HCT116 (cell line): Measurements from ENCODE around the gene TDRD7. TPM values are rescaled to one million over a fixed set of nuclear protein-coding genes. Genes with fewer than 3 reads are reported as not detected.

Experiments used
- ATAC-seq: fragments of 200-7000 bp; cut with Tn5 transposase; 2 replicates; pipeline ENCODE4 v1.9.1; 2020; ENCODE audit warnings: mild to moderate bottlenecking, moderate library complexity
- BruUV-seq: library from RNA; stranded (reverse); fragments of 400-500 nt; replicated peaks from 2 replicates; lab custom pipeline; 2021; lab: Mats Ljungman, UMichigan
- CTCF ChIA-PET: fragments of 300-600 bp; sonication (Branson Sonifier 250); formaldehyde crosslinking; loops from one replicate; lab custom pipeline; 2021; ENCODE audit warnings: antibody characterized with exemption; lab: Charles Lee
- POLR2A ChIA-PET: fragments of 300-600, 350-600 bp; sonication (Branson Sonifier 250); formaldehyde crosslinking; loops from one replicate; lab custom pipeline; 2021; ENCODE audit warnings: antibody characterized with exemption; lab: Charles Lee
- RAD21 ChIA-PET, 2 experiments: fragments of 300-600 bp; sonication (Branson Sonifier 250); formaldehyde crosslinking; loops; one replicate each; lab custom pipeline; 2023; ENCODE audit warnings: low total read pairs in 2 of 2; ENCODE audit not compliant: uncharacterized antibody in 2 of 2, unreplicated experiment in 2 of 2, low non-redundant PET in 1 of 2; lab: Charles Lee
- DNase-seq: peaks from one replicate; pipeline ENCODE4 v3.0.0-alpha.2; 2010; ENCODE audit warnings: low read depth, low spot score
- H2AFZ ChIP-seq: fragments of 200-600 bp; shearing (Covaris generic), sonication (generic); 2 replicates; pipeline ENCODE4 v1.6.1; 2017; ENCODE audit warnings: low read depth, mixed run types, mixed read lengths, antibody characterized with exemption, low read length; ENCODE audit not compliant: poor library complexity, severe bottlenecking
- H3K27ac ChIP-seq: 2 replicates; pipeline ENCODE4 v1.5.1; 2012; ENCODE audit warnings: low read depth, low read length
- H3K27me3 ChIP-seq: fragments of 200-600 bp; sonication (generic); 2 replicates; pipeline ENCODE4 v1.6.1; 2016; ENCODE audit warnings: mixed run types, low read length, mixed read lengths; ENCODE audit not compliant: insufficient read depth
- H3K36me3 ChIP-seq, 2 experiments: fragments of 200-500 bp in 1 of 2; fragments of 200-600 bp in 1 of 2; sonication (Bioruptor generic) in 1 of 2; sonication (generic) in 1 of 2; 2 replicates each; pipeline versions ENCODE4 v1.5.1 to v1.6.1; 2014 to 2016; ENCODE audit warnings: low read length in 2 of 2, inconsistent platforms in 1 of 2, mixed read lengths in 1 of 2, mixed run types in 1 of 2; ENCODE audit not compliant: insufficient read depth in 2 of 2, control insufficient read depth in 1 of 2
- H3K4me1 ChIP-seq, 2 experiments: fragments of 200-600 bp in 1 of 2; sonication (generic) in 1 of 2; 2 replicates each; pipeline versions ENCODE4 v1.5.1 to v1.6.1; 2012 to 2017; ENCODE audit warnings: low read length in 2 of 2, inconsistent platforms in 1 of 2, mild to moderate bottlenecking in 1 of 2, mixed read lengths in 1 of 2, mixed run types in 1 of 2, moderate library complexity in 1 of 2; ENCODE audit not compliant: insufficient read depth in 2 of 2, control insufficient read depth in 1 of 2
- H3K4me2 ChIP-seq: fragments of 200-600 bp; sonication (generic); 2 replicates; pipeline ENCODE4 v1.6.1; 2017; ENCODE audit warnings: mixed run types, low read length, mixed read lengths
- H3K4me3 ChIP-seq, 2 experiments: fragments of 200-600 bp in 1 of 2; sonication (generic) in 1 of 2; replicated peaks in 1 of 2; 2 replicates each; pipeline ENCODE4 v1.5.1; 2011 to 2016; ENCODE audit warnings: low read length in 2 of 2, control low read depth in 1 of 2, low read depth in 1 of 2, mild to moderate bottlenecking in 1 of 2, mixed read lengths in 1 of 2, mixed run types in 1 of 2
- H3K79me2 ChIP-seq: fragments of 200-600 bp; sonication (generic); 2 replicates; pipeline ENCODE4 v1.6.1; 2017; ENCODE audit warnings: mild to moderate bottlenecking, mixed run types, low read length, moderate library complexity, mixed read lengths; ENCODE audit not compliant: insufficient read depth
- H3K9ac ChIP-seq: fragments of 200-600 bp; sonication (generic); 2 replicates; pipeline ENCODE4 v1.6.1; 2016; ENCODE audit warnings: low read length, mixed read lengths
- H3K9me2 ChIP-seq: fragments of 200-600 bp; sonication (generic), shearing (Covaris generic); 2 replicates; pipeline ENCODE4 v1.6.1; 2017; ENCODE audit warnings: mixed run types, mild to moderate bottlenecking, moderate library complexity; ENCODE audit not compliant: insufficient read depth
- H3K9me3 ChIP-seq, 2 experiments: fragments of 200-500 bp in 1 of 2; fragments of 200-600 bp in 1 of 2; sonication (Bioruptor generic) in 1 of 2; sonication (generic) in 1 of 2; 2 replicates each; pipeline ENCODE4 v1.6.1; 2014 to 2017; ENCODE audit warnings: low read length in 2 of 2, mixed read lengths in 2 of 2, inconsistent platforms in 1 of 2, low read depth in 1 of 2, mild to moderate bottlenecking in 1 of 2, mixed run types in 1 of 2, moderate library complexity in 1 of 2; ENCODE audit not compliant: control insufficient read depth in 1 of 2, insufficient read depth in 1 of 2
- H4K20me1 ChIP-seq: fragments of 200-600 bp; sonication (generic), shearing (Covaris generic); 2 replicates; pipeline ENCODE4 v1.6.1; 2017; ENCODE audit warnings: mixed run types, mild to moderate bottlenecking, moderate library complexity; ENCODE audit not compliant: insufficient read depth
- CBX3 ChIP-seq: IDR thresholded peaks from 2 replicates; pipeline ENCODE4 v1.6.1; 2012; ENCODE audit warnings: low read depth
- CTCF ChIP-seq, 3 experiments: fragments of 200-600 bp in 1 of 3; sonication (generic) in 1 of 3; IDR thresholded peaks in 2 of 3; conservative IDR thresholded peaks in 1 of 3; 2 replicates each; pipeline ENCODE4 v1.5.1; 2012 to 2017; ENCODE audit warnings: low read depth in 2 of 3, low read length in 2 of 3, antibody characterized with exemption in 1 of 3, borderline replicate concordance in 1 of 3, control low read depth in 1 of 3, mild to moderate bottlenecking in 1 of 3, mixed read lengths in 1 of 3, mixed run types in 1 of 3, moderate library complexity in 1 of 3; ENCODE audit not compliant: insufficient read depth in 1 of 3
- ELF1 ChIP-seq: IDR thresholded peaks from 2 replicates; pipeline ENCODE4 v1.6.1; 2012; ENCODE audit warnings: low read depth, borderline replicate concordance
- EZH2phosphoT487 ChIP-seq: fragments of 200-600 bp; IDR thresholded peaks from 2 replicates; pipeline ENCODE4 v1.6.1; 2018; ENCODE audit warnings: antibody characterized with exemption, borderline replicate concordance
- FOSL1 ChIP-seq: IDR thresholded peaks from 2 replicates; pipeline ENCODE4 v1.6.1; 2012; ENCODE audit warnings: low read depth
- JUND ChIP-seq: IDR thresholded peaks from 2 replicates; pipeline ENCODE4 v1.6.1; 2012
- POLR2A ChIP-seq: IDR thresholded peaks from 2 replicates; pipeline ENCODE4 v1.7.0; 2011; ENCODE audit warnings: borderline replicate concordance; ENCODE audit not compliant: insufficient read depth, insufficient read length; ENCODE audit errors: extremely low read depth
- REST ChIP-seq: IDR thresholded peaks from 2 replicates; pipeline ENCODE4 v1.6.1; 2012; ENCODE audit warnings: low read depth
- SRF ChIP-seq: IDR thresholded peaks from 2 replicates; pipeline ENCODE4 v1.6.1; 2012; ENCODE audit warnings: low read depth
- ZNF274 ChIP-seq: fragments of 200-500 bp; sonication (Bioruptor generic); IDR thresholded peaks from 2 replicates; pipeline ENCODE4 v1.6.1; 2014; ENCODE audit warnings: mild to moderate bottlenecking, low read depth, low read length, inconsistent platforms
- intact Hi-C: fragments of 100-400 bp; cut with micrococcal nuclease; formaldehyde crosslinking; loops from 2 replicates; pipeline ENCODE4 v1.10.0; 2022
- total RNA-seq: library from RNA; stranded (reverse); gene quantifications from one replicate; pipeline ENCODE4 v1.2.1, GENCODE V29; 2021; ENCODE audit not compliant: unreplicated experiment
- TF ChIP-seq, protein P1 (sequence below): IDR thresholded peaks from 2 replicates; pipeline ENCODE4 v1.6.1; 2012

The TDRD7 gene
- total RNA-seq, 1 experiment from 2014 or later, result 8.0 TPM

DNA sequence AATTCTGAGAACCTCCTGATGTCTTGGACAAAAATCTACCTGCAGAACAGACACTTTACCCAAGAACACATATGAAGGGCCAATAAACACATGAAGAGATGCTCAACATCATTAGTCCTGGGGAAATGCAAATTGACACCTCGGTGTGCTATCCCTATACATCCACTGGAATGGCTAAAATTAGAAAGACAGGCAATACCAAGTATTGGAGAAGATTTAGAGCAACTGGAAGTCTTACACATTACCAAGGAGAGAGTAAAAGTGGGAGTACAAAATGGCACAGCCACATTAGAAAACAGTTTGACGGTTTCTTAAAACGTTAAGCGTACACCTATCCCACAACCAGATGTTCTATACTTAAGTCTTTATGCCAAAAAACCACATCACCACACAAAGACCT is 3.3 kb upstream of the TDRD7 start:
- Histone ChIP-seq H3K9me2 (no peaks in the 10 kb centered on the region), H3K9ac (no peak overlapping the region), H3K27me3 (no peaks in the 10 kb centered on the region), H4K20me1 (no peaks in the 10 kb centered on the region), H3K36me3 (no peaks in the 10 kb centered on the region), H2AFZ (no peak overlapping the region), H3K4me3 (no peak overlapping the region), H3K4me2 (no peak overlapping the region), H3K4me1 (peaks cover 0 to 12% of the 10 kb centered on the region in 2 experiments; a peak in 2 of 4 replicates), H3K27ac (no peak overlapping the region), H3K9me3 (peaks cover 0 to 9% of the 10 kb centered on the region in 2 experiments; a peak in 1 of 4 replicates), H3K79me2 (no peaks in the 10 kb centered on the region)
- DNase-seq (no peak), ATAC-seq (no peak)
- ChIA-PET CTCF (interaction anchor here (1.5 kb wide), 1 partner anchor 93 kb away, joined by 4 read pairs; the partner anchor contains the start of gene TMOD1), POLR2A (no interaction called here), RAD21 (no interaction called here)
- BruUV-seq, result no TSS peak
- intact Hi-C loops, result no loop called here
- no peak for TF ChIP-seq JUND

DNA sequence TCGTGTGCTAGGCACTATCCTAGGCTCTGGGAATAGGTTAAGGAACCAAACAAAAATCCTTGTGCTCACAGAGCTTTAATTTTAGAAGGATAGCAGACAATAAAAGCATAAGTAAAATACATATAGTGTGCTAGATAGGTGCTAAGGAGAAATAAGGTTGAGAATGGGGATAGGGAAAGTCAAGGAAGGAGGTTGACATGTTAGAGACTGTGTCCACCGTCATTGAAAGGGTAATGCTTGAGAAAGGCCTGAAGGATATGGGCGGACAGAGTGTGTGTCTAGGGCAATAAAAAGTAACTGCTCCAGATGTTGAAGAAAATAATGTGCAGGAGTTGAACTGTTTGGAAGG is 482 bp upstream of the TDRD7 start:
- Histone ChIP-seq H3K9ac (peak overlapping the region; percentile 27), H3K27ac (no peak overlapping the region), H2AFZ (peak overlapping the region; percentile 99), H3K4me1 (peaks cover 0 to 12% of the 10 kb centered on the region in 2 experiments; a peak in 2 of 4 replicates), H3K27me3 (no peaks in the 10 kb centered on the region), H4K20me1 (no peaks in the 10 kb centered on the region), H3K4me3 (peak overlapping the region; percentile 57 to 69), H3K9me2 (no peaks in the 10 kb centered on the region), H3K9me3 (no peaks in the 10 kb centered on the region), H3K4me2 (peak overlapping the region; percentile 86), H3K36me3 (no peaks in the 10 kb centered on the region), H3K79me2 (no peaks in the 10 kb centered on the region)
- intact Hi-C loops, result loop anchor here (1.0 to 5.0 kb wide), 3 partner anchors 187 to 554 kb away; no protein-coding TSS in a partner anchor
- CTCF ChIA-PET, result interaction anchor here (1.3 kb wide), 1 partner anchor 557 kb away, joined by 3 read pairs; the partner anchor contains the start of gene ZNF782
- ATAC-seq (no peak), DNase-seq (no peak)
- RAD21 ChIA-PET, result no interaction called here
- TF ChIP-seq SRF (no peak), EZH2phosphoT487 (no peak), CTCF (IDR thresholded peaks at IDR 0.05 in 2 of 3, conservative IDR thresholded peaks at IDR 0.05 in 1 of 3; ENCODE audit: borderline replicate concordance in 1 of 3, insufficient read depth in 1 of 3, low read depth in 2 of 3, low read length in 2 of 3) (no peak), FOSL1 (no peak), ZNF274 (no peak), REST (no peak), CBX3 (no peak), JUND (no peak), ELF1 (no peak), POLR2A (no peak)
- TF ChIP-seq, protein P1, sequence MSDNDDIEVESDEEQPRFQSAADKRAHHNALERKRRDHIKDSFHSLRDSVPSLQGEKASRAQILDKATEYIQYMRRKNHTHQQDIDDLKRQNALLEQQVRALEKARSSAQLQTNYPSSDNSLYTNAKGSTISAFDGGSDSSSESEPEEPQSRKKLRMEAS, result no peak
- POLR2A ChIA-PET, result no interaction called here
- BruUV-seq, result no TSS peak
